ENCODE data around the gene PAK5. TPM values are rescaled to one million over a fixed set of nuclear protein-coding genes. Genes with fewer than 3 reads are reported as not detected.

The PAK5 gene
- polyA plus RNA-seq, 1 donor (not counting 4 experiments of a cell fraction or from before 2014, with no cell fraction given) = not detected

DNA sequence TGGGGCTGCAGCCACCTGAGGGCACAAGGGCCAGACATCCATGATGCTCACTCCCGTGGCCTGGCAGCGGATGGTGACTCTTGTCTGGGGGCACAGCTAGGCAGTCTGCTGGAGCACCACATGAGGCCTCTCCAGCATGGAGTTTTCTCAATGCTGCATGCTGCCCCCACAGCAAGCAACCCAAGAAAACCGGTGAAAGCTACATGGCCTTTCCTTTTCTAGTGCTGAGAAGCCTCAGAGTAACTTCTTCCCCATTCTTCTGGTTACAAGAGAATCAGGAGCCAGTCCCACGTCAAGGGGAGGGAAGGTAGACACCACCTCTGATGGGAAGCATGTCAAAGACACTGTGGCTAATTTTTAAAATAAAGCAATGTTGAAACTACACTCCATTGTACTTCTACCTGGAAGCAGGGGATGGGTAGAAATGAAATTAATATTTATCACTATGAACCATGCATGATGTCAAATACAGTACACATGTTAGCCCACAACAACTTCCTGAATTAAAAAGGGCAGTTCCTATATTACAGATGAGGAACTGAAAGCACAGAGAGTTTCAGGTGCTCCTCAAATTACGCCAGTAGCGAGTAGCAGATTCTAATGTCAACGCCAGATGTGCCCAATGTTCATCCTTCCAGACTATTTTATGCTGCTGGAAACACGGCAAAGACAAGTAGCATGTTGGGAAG, 223.0 kb downstream of the PAK5 start:
- no peak overlapping the region for H3K27ac ChIP-seq (ENCODE audit: control insufficient read depth, insufficient read depth, low read length)
- dilution Hi-C loops (cut with MboI; ENCODE audit: extremely low pct_ligation_motif_present, low sequenced_read_pairs) = no loop called here

DNA sequence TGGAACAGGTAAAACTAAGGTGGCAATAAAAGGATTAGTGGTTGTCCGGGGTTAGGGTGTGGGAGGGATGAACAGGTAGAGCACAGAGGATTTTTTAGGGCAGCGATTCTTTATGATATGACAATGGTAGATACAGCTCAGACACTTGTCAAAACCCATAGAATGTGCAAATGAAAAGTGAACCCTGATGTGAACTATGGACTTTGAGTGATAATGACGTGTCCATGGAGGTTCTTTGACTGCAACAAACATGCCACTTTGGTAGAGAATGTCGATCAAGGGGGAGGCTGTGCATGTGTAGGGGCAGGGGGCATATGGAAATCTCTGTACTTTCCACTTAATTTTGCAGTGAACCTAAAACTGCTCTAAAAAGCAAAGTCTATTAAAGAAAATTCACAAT, 223.8 kb downstream of the PAK5 start:
- no peaks in the 10 kb centered on the region for H3K9me1 ChIP-seq (ENCODE audit: control insufficient read depth, extremely low read depth, insufficient read depth, low read length)
- no peak for TF ChIP-seq EZH2 (IDR thresholded peaks at IDR 0.05; ENCODE audit: low read length)
- TF ChIP-seq, protein P1, sequence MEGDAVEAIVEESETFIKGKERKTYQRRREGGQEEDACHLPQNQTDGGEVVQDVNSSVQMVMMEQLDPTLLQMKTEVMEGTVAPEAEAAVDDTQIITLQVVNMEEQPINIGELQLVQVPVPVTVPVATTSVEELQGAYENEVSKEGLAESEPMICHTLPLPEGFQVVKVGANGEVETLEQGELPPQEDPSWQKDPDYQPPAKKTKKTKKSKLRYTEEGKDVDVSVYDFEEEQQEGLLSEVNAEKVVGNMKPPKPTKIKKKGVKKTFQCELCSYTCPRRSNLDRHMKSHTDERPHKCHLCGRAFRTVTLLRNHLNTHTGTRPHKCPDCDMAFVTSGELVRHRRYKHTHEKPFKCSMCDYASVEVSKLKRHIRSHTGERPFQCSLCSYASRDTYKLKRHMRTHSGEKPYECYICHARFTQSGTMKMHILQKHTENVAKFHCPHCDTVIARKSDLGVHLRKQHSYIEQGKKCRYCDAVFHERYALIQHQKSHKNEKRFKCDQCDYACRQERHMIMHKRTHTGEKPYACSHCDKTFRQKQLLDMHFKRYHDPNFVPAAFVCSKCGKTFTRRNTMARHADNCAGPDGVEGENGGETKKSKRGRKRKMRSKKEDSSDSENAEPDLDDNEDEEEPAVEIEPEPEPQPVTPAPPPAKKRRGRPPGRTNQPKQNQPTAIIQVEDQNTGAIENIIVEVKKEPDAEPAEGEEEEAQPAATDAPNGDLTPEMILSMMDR (optimal IDR thresholded peaks at IDR 0.05 in 1 of 3, IDR thresholded peaks at IDR 0.05 in 1 of 3, conservative IDR thresholded peaks at IDR 0.05 in 1 of 3; ENCODE audit: extremely low read depth in 1 of 3, insufficient read depth in 2 of 3, low read length in 3 of 3) = no peak
- no peak overlapping the region for H3K4me2 ChIP-seq (ENCODE audit: control insufficient read depth, extremely low read depth, insufficient read depth, low read depth, low read length)
- no peaks in the 10 kb centered on the region for H3K79me2 ChIP-seq (ENCODE audit: control insufficient read depth, insufficient read depth, low read length)
- FAIRE-seq (no peak), DNase-seq (ENCODE audit: low read depth, low spot score) (no peak)
- H4K20me1 ChIP-seq (ENCODE audit: control insufficient read depth, extremely low read depth, insufficient read depth, low read length) = no peaks in the 10 kb centered on the region
- H3K4me1 ChIP-seq (ENCODE audit: control insufficient read depth, extremely low read depth, insufficient read depth, low read length) = no peaks in the 10 kb centered on the region
- H3K4me3 ChIP-seq (ENCODE audit: control insufficient read depth in 2 of 3, extremely low read depth in 1 of 3, insufficient read depth in 2 of 3, low read depth in 1 of 3, low read length in 3 of 3) = no peak overlapping the region
- dilution Hi-C loops (cut with MboI; ENCODE audit: extremely low pct_ligation_motif_present, low sequenced_read_pairs) = no loop called here
- H3K9me3 ChIP-seq (ENCODE audit: control insufficient read depth, low read depth, low read length) = no peaks in the 10 kb centered on the region
- no peaks in the 10 kb centered on the region for H3K36me3 ChIP-seq (ENCODE audit: control insufficient read depth in 2 of 2, extremely low read depth in 1 of 2, insufficient read depth in 2 of 2, low read length in 2 of 2)
- H3K27me3 ChIP-seq (ENCODE audit: control insufficient read depth, extremely low read depth, insufficient read depth, low read length) = no peaks in the 10 kb centered on the region
- H3K9ac ChIP-seq (ENCODE audit: control insufficient read depth, extremely low read depth, insufficient read depth, low read length) = no peak overlapping the region
- no peak overlapping the region for H2AFZ ChIP-seq (ENCODE audit: control insufficient read depth, low read length)
- H3K27ac ChIP-seq (ENCODE audit: control insufficient read depth, insufficient read depth, low read length) = no peak overlapping the region

More for the DNA sequence above, 223.0 kb downstream of the PAK5 start:
- Histone ChIP-seq H4K20me1 (ENCODE audit: control insufficient read depth, extremely low read depth, insufficient read depth, low read length) (no peaks in the 10 kb centered on the region), H3K9me3 (ENCODE audit: control insufficient read depth, low read depth, low read length) (no peaks in the 10 kb centered on the region), H3K4me3 (ENCODE audit: control insufficient read depth in 2 of 3, extremely low read depth in 1 of 3, insufficient read depth in 2 of 3, low read depth in 1 of 3, low read length in 3 of 3) (no peak overlapping the region), H2AFZ (ENCODE audit: control insufficient read depth, low read length) (no peak overlapping the region), H3K9ac (ENCODE audit: control insufficient read depth, extremely low read depth, insufficient read depth, low read length) (no peak overlapping the region), H3K4me2 (ENCODE audit: control insufficient read depth, extremely low read depth, insufficient read depth, low read depth, low read length) (no peak overlapping the region), H3K36me3 (ENCODE audit: control insufficient read depth in 2 of 2, extremely low read depth in 1 of 2, insufficient read depth in 2 of 2, low read length in 2 of 2) (no peaks in the 10 kb centered on the region), H3K79me2 (ENCODE audit: control insufficient read depth, insufficient read depth, low read length) (no peaks in the 10 kb centered on the region), H3K4me1 (ENCODE audit: control insufficient read depth, extremely low read depth, insufficient read depth, low read length) (no peaks in the 10 kb centered on the region), H3K27me3 (ENCODE audit: control insufficient read depth, extremely low read depth, insufficient read depth, low read length) (no peaks in the 10 kb centered on the region), H3K9me1 (ENCODE audit: control insufficient read depth, extremely low read depth, insufficient read depth, low read length) (no peaks in the 10 kb centered on the region)
- no peak for TF ChIP-seq EZH2 (IDR thresholded peaks at IDR 0.05; ENCODE audit: low read length)
- TF ChIP-seq, protein P1 (optimal IDR thresholded peaks at IDR 0.05 in 1 of 3, IDR thresholded peaks at IDR 0.05 in 1 of 3, conservative IDR thresholded peaks at IDR 0.05 in 1 of 3; ENCODE audit: extremely low read depth in 1 of 3, insufficient read depth in 2 of 3, low read length in 3 of 3) = no peak
- FAIRE-seq (no peak), DNase-seq (ENCODE audit: low read depth, low spot score) (no peak)
